HUES48 (cell line): ENCODE results near the gene ARL5C.
"Not testable (repeated sequence)": the region's sequence is repeated elsewhere in the genome, so short reads cannot be mapped to it uniquely, and the experiment has no call there.

Experiments used
- H3K27ac ChIP-seq: one replicate; pipeline ENCODE4 v1.7.0; 2013; ENCODE audit warnings: low read depth, low read length, inconsistent platforms
- H3K27me3 ChIP-seq: 2 replicates; pipeline ENCODE4 v1.6.1; 2013; ENCODE audit warnings: mild to moderate bottlenecking, low read length; ENCODE audit not compliant: control insufficient read depth, insufficient read depth
- H3K36me3 ChIP-seq: 2 replicates; pipeline ENCODE4 v1.6.1; 2013; ENCODE audit warnings: low read length; ENCODE audit not compliant: control insufficient read depth, insufficient read depth
- H3K4me1 ChIP-seq: 2 replicates; pipeline ENCODE4 v1.6.1; 2013; ENCODE audit warnings: mild to moderate bottlenecking, low read length; ENCODE audit not compliant: control insufficient read depth, insufficient read depth
- H3K4me3 ChIP-seq: 2 replicates; pipeline ENCODE4 v1.5.1; 2013; ENCODE audit warnings: mild to moderate bottlenecking, low read depth, low read length
- H3K9ac ChIP-seq: 2 replicates; pipeline ENCODE4 v1.6.1; 2013; ENCODE audit warnings: mild to moderate bottlenecking, low read depth, low read length, moderate library complexity
- H3K9me3 ChIP-seq: 2 replicates; pipeline ENCODE4 v1.6.1; 2013; ENCODE audit warnings: low read length; ENCODE audit not compliant: control insufficient read depth, insufficient read depth

ARL5C gene

GRCh38 chr17:39177256-39177655 is 11.3 kb upstream of the ARL5C start:
- H3K4me1 ChIP-seq = peaks cover 17% of the 10 kb centered on the region
- no peak overlapping the region for H3K9ac ChIP-seq
- no peak overlapping the region for H3K4me3 ChIP-seq
- no peak overlapping the region for H3K27ac ChIP-seq
- H3K36me3 ChIP-seq = peaks cover 44% of the 10 kb centered on the region
- H3K27me3 ChIP-seq = no peaks in the 10 kb centered on the region
- no peaks in the 10 kb centered on the region for H3K9me3 ChIP-seq

GRCh38 chr17:39175695-39176093 is 9.7 kb upstream of the ARL5C start:
- H3K27me3 ChIP-seq = no peaks in the 10 kb centered on the region
- no peak overlapping the region for H3K9ac ChIP-seq
- H3K9me3 ChIP-seq = no peaks in the 10 kb centered on the region
- peaks cover 36% of the 10 kb centered on the region; the same call in 1 of the 2 replicates for H3K36me3 ChIP-seq
- H3K4me1 ChIP-seq = peaks cover 17% of the 10 kb centered on the region
- no peak overlapping the region for H3K27ac ChIP-seq
- no peak overlapping the region for H3K4me3 ChIP-seq

DNA sequence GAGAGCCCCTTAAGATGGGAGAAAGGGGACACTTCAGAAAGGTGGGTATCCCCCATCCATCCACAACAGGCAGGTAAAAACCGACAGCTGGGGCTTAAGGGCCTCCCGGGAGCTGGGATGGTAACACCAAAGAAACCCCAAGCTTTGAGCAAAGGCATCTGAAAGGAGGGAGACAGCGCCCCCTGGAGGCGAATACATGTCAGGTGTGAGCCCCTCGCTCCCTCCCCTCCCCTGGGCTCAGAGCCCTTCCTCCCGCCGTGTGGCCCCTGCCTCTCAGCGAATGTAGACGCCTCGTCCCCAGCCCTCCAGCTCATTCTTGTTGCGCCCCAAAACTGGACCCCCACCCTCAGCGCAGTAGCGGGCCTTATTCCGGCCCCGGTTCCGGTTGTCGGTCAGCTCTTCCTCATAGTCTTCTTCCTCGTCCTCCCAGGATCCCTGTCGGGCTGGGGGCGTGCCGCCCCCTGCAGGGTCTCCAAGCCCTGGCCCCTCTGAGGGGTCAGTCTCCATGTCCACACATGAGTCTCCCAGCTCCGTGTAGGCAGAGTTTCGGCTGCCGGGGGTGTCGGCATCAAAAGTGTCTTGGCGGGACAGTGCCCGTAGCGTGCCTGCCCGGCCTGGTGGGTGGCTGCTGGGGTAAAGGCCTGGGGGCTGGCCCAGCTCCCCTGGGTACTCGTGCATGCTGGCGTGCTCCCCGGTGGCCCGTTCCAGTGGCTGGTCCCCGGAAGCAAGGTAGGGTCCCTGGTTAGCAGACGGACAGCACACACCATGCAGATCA is 9.1 kb upstream of the ARL5C start:
- H3K4me3 ChIP-seq = no peak overlapping the region; the same call in 1 of the 2 replicates
- H3K27me3 ChIP-seq = no peaks in the 10 kb centered on the region
- H3K9me3 ChIP-seq = no peaks in the 10 kb centered on the region
- H3K4me1 ChIP-seq = peaks cover 17% of the 10 kb centered on the region
- H3K27ac ChIP-seq = no peak overlapping the region
- H3K9ac ChIP-seq = no peak overlapping the region
- peaks cover 31% of the 10 kb centered on the region; the same call in 1 of the 2 replicates for H3K36me3 ChIP-seq

GRCh38 chr17:39173526-39174274 is 7.7 kb upstream of the ARL5C start:
- peaks cover 17% of the 10 kb centered on the region for H3K4me1 ChIP-seq
- H3K4me3 ChIP-seq = no peak overlapping the region
- no peaks in the 10 kb centered on the region for H3K9me3 ChIP-seq
- no peaks in the 10 kb centered on the region for H3K27me3 ChIP-seq
- H3K9ac ChIP-seq = no peak overlapping the region
- H3K27ac ChIP-seq = no peak overlapping the region
- peaks cover 26% of the 10 kb centered on the region; the same call in 1 of the 2 replicates for H3K36me3 ChIP-seq

GRCh38 chr17:39173080-39173479 is 7.1 kb upstream of the ARL5C start:
- H3K4me3 ChIP-seq = no peak overlapping the region

DNA sequence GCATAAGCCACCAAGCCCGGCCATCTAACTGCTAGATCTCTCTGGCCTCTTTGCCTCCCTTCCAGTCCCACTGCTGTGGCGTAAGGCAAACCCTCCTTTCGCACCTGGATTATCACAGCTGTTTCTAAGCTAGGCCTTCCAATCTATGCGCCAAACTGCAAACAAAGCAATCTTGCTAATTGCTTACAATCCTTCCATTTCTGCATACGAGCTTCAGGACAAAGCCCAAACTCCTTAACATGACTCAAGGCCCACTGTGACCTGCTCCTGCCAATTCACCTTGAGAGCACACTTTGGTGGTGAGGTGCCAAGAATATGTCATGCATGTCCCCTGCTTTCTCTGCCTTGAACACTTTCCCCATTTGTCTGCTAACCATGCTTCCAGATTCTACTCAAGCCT is 6.0 kb upstream of the ARL5C start:
- no peak overlapping the region for H3K4me3 ChIP-seq
- H3K27me3 ChIP-seq = peaks cover 8% of the 10 kb centered on the region
- no peak overlapping the region for H3K27ac ChIP-seq
- H3K4me1 ChIP-seq = peaks cover 18% of the 10 kb centered on the region
- H3K36me3 ChIP-seq = peaks cover 16% of the 10 kb centered on the region; the same call in 1 of the 2 replicates
- no peaks in the 10 kb centered on the region for H3K9me3 ChIP-seq
- no peak overlapping the region for H3K9ac ChIP-seq

More at GRCh38 chr17:39173080-39173479, 7.1 kb upstream of the ARL5C start:
- H3K9me3 ChIP-seq = no peaks in the 10 kb centered on the region
- peaks cover 22% of the 10 kb centered on the region; the same call in 1 of the 2 replicates for H3K36me3 ChIP-seq
- peaks cover 17% of the 10 kb centered on the region for H3K4me1 ChIP-seq
- no peaks in the 10 kb centered on the region for H3K27me3 ChIP-seq
- H3K27ac ChIP-seq = no peak overlapping the region
- no peak overlapping the region for H3K9ac ChIP-seq

DNA sequence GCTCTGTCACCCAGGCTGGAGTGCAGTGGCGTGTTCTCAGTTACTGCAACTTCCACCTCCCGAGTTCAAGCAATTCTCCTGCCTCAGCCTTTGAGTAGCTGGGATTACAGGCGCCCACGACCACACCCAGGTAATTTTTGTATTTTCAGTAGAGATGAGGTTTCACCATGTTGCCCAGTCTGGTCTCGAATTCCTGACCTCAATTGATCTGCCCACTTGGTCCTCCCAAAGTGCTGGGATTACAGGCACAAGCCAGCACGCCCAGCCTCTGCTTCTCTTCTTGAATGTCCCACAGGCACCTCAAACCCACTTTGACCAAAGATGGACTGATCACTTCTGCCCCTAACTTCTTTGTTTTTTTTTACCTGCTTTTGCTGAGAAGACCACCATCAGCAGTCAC is 4.6 kb upstream of the ARL5C start:
- Histone ChIP-seq H3K9ac (no peak overlapping the region), H3K9me3 (no peaks in the 10 kb centered on the region), H3K27me3 (peaks cover 21% of the 10 kb centered on the region), H3K36me3 (peaks cover 5% of the 10 kb centered on the region; the same call in 1 of the 2 replicates), H3K4me3 (no peak overlapping the region), H3K27ac (no peak overlapping the region), H3K4me1 (peaks cover 24% of the 10 kb centered on the region)

DNA sequence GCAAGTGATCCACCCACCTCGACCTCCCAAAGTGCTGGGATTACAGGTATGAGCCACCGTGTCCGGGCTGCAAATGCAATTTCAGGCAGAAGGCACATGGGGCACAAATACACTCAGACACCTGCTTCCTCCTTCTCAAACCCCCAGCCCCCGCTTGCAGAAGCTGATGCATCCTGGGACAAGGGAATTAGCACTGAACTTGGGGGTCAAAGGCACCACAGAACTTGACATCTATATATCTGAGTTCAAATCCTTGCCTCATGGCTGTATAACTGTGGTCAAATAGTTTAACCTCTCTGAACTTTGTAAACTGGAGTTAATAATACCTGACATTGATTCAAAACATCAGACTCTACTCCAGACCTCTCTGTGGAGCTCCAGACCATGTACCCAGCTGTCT is 4.1 kb upstream of the ARL5C start:
- Histone ChIP-seq H3K9ac (no peak overlapping the region), H3K27me3 (peaks cover 26% of the 10 kb centered on the region), H3K36me3 (0 out of 2 replicates have a peak, but pooled peaks cover under 1% of the 10 kb centered on the region), H3K4me3 (no peak overlapping the region), H3K27ac (no peak overlapping the region), H3K9me3 (no peaks in the 10 kb centered on the region), H3K4me1 (peaks cover 21% of the 10 kb centered on the region)

DNA sequence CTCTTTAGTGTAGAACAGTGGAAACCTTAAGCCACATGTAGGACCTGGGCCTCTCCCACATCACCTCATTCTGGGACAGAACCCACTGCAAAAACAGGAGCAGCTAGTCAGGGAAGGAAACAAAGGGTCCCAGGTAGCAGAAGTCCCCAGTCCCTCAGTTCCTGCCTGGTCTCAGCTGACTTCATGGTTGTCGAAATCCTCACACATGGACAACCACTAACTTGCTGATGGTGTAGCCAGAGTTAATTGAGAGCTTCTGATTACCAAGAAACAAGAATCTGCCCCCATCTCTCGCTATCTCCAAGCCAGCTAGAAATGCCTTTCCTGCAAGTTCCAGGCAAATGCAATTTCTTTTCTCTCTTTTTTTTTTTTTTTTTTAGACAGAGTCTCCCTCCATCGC is 3.6 kb upstream of the ARL5C start:
- Histone ChIP-seq H3K27ac (no peak overlapping the region), H3K4me3 (no peak overlapping the region), H3K4me1 (peaks cover 17% of the 10 kb centered on the region), H3K9me3 (no peaks in the 10 kb centered on the region), H3K36me3 (no peaks in the 10 kb centered on the region), H3K27me3 (peaks cover 28% of the 10 kb centered on the region), H3K9ac (no peak overlapping the region)

DNA sequence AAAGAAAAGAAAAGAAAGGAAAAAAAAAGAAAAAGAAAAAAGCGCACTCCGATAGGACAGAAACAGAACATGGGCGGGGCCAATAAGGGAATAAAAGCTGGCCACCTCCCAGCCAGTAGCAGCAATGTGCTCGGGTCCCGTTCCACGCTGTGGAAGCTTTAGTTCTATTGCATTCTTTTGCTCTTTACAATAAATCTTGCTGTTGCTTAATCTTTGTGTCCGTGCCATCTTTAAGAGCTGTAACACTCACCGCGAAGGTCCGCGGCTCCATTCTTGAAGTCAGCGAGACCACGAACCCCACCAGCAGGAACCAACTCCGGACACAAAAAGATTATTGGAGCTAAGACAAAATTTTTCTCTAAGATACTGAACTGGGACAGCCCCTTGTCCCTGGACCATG is 3.1 kb upstream of the ARL5C start:
- Histone ChIP-seq H3K27ac (no peak overlapping the region), H3K4me1 (peaks cover 16% of the 10 kb centered on the region), H3K9me3 (no peaks in the 10 kb centered on the region), H3K9ac (no peak overlapping the region), H3K27me3 (peaks cover 28% of the 10 kb centered on the region), H3K36me3 (no peaks in the 10 kb centered on the region), H3K4me3 (no peak overlapping the region)

DNA sequence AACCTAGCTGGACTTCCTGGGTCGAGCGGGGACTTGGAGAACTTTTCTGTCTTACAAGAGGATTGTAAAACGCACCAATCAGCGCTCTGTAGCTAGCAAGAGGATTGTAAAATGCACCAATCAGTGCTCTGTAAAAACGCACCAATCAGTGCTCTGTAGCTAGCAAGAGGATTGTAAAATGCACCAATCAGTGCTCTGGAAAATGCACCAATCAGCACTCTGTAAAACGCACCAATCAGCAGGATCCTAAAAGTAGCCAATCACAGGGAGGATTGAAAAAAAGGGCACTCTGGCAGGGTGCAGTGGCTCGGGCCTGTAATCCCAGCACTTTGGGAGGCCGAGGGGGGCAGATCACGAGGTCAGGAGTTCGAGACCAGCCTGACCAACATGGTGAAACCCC is 2.5 kb upstream of the ARL5C start:
- H3K36me3 ChIP-seq, H3K9me3 ChIP-seq, H3K4me3 ChIP-seq, H3K27ac ChIP-seq, H3K9ac ChIP-seq: not testable (repeated sequence)
- Histone ChIP-seq H3K4me1 (peaks cover 12% of the 10 kb centered on the region), H3K27me3 (peaks cover 28% of the 10 kb centered on the region)
